ENCODE data around the gene ATP1A1. TPM values are rescaled to one million over a fixed set of nuclear protein-coding genes. Genes with fewer than 3 reads are reported as not detected.
A peak's percentile ranks its signal among the peaks of the same experiment; 100 is the strongest.

ATP1A1 gene
- total RNA-seq (66.4 TPM), polyA plus RNA-seq (146 TPM)
- long read RNA-seq, donor 1, result 0 reads
- long read RNA-seq, donor 2, transcript ATP1A1-201 (23 exons, 3,654 nt), result major isoform, 47 of 91 reads
- long read RNA-seq, donor 2, partial matches to known transcripts, result 43 of 91 reads
- long read RNA-seq, donor 2, other reads (novel, unspliced or antisense), result 0 of 91 reads
- long read RNA-seq, donor 3, transcript ATP1A1-201 (23 exons, 3,654 nt), result major isoform, 19 of 54 reads
- long read RNA-seq, donor 3, partial matches to known transcripts, result 35 of 54 reads
- long read RNA-seq, donor 3, other reads (novel, unspliced or antisense), result 0 of 54 reads
- long read RNA-seq, donor 4, transcript ATP1A1-201 (23 exons, 3,654 nt), result major isoform, 7 of 8 reads
- long read RNA-seq, donor 4, partial matches to known transcripts, result 0 of 8 reads
- long read RNA-seq, donor 4, other reads (novel, unspliced or antisense), result 0 of 8 reads
- long read RNA-seq, donor 5, transcript ATP1A1-201 (23 exons, 3,654 nt), result major isoform, 58 of 95 reads
- long read RNA-seq, donor 5, partial matches to known transcripts, result 36 of 95 reads
- long read RNA-seq, donor 5, other reads (novel, unspliced or antisense), result 0 of 95 reads
- long read RNA-seq, donor 6, transcript ATP1A1-201 (23 exons, 3,654 nt), result major isoform, 15 of 54 reads
- long read RNA-seq, donor 6, partial matches to known transcripts, result 39 of 54 reads
- long read RNA-seq, donor 6, other reads (novel, unspliced or antisense), result 0 of 54 reads
- long read RNA-seq, donor 7, transcript ATP1A1-201 (23 exons, 3,654 nt), result major isoform, 14 of 28 reads
- long read RNA-seq, donor 7, partial matches to known transcripts, result 14 of 28 reads
- long read RNA-seq, donor 7, other reads (novel, unspliced or antisense), result 0 of 28 reads
- long read RNA-seq, donor 8, partial matches to known transcripts, result 10 of 15 reads
- long read RNA-seq, donor 8, other reads (novel, unspliced or antisense), result 0 of 15 reads
- long read RNA-seq, donor 9, transcript ATP1A1-201 (23 exons, 3,654 nt), result major isoform, 15 of 15 reads
- long read RNA-seq, donor 9, partial matches to known transcripts, result 0 of 15 reads
- long read RNA-seq, donor 9, other reads (novel, unspliced or antisense), result 0 of 15 reads
- long read RNA-seq, donor 10, transcript ATP1A1-201 (23 exons, 3,654 nt), result major isoform, 14 of 31 reads
- long read RNA-seq, donor 10, partial matches to known transcripts, result 15 of 31 reads
- long read RNA-seq, donor 10, other reads (novel, unspliced or antisense), result 0 of 31 reads

GRCh38 chr1:116372651-116373430 lies at the start of gene ATP1A1:
ATP1A1 (plus strand) TSS chr1:116373244; CDS start chr1:116373512, 268 bp downstream.
- peak within 1 kb of the TSS; percentile 71 to 77 for H3K4me3 ChIP-seq (ENCODE audit: low read length in 2 of 2)
- under 1% methylated on average over 78 of the region's 78 CpGs for WGBS
- H3K36me3 ChIP-seq (ENCODE audit: control insufficient read depth in 2 of 2, insufficient read depth in 2 of 2, low read length in 1 of 2), result no peaks in the 10 kb centered on the region
- H3K27ac ChIP-seq (ENCODE audit: low read depth in 1 of 2, low read length in 1 of 2), result peak within 1 kb of the TSS; percentile 81 to 84
- H3K9me3 ChIP-seq (ENCODE audit: control insufficient read depth in 2 of 2, insufficient read depth in 1 of 2, low read length in 1 of 2), result no peaks in the 10 kb centered on the region
- H3K4me1 ChIP-seq (ENCODE audit: control insufficient read depth in 2 of 2, insufficient read depth in 2 of 2, low read length in 2 of 2), result peaks cover 16 to 40% of the 10 kb centered on the region in 2 donors
- DNase-seq (ENCODE audit: low read depth in 6 of 9, low spot score in 9 of 9), result peak; percentile 82 to 96 (median 91)
- peaks cover 0 to 7% of the 10 kb centered on the region in 2 donors for H3K27me3 ChIP-seq (ENCODE audit: control insufficient read depth in 2 of 2, insufficient read depth in 1 of 2, low read length in 1 of 2)

GRCh38 chr1:116323491-116323890 lies 49.6 kb upstream of the ATP1A1 start:
- WGBS, result 98% methylated on average over 2 of the region's 2 CpGs

DNA sequence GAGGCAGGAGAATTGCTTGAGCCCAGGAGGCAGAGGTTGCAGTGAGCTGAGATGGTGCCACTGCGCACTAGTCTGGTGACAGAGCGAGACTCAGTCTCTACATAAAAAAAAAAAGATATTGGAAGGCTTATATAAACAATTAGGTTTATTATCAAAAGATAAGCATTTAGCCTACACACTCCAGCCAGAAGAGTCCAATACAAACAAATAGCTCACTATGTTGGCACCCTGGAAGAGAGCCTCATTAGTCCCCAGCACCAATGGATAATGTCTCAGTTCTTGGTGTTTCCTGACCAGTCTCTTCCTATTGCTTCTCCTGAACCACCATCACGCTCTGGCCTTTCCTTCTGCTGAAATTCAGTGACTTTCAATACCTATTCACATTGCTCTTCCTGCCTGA lies 48.6 kb upstream of the ATP1A1 start:
- DNase-seq (ENCODE audit: low read depth in 6 of 9, low spot score in 9 of 9), result no peak
- H3K27ac ChIP-seq (ENCODE audit: low read depth in 1 of 2, low read length in 1 of 2), result no peak overlapping the region
- no peaks in the 10 kb centered on the region for H3K36me3 ChIP-seq (ENCODE audit: control insufficient read depth in 2 of 2, insufficient read depth in 2 of 2, low read length in 1 of 2)
- no peak overlapping the region for H3K4me3 ChIP-seq (ENCODE audit: low read length in 2 of 2)
- WGBS, result 98% methylated on average over 3 of the region's 3 CpGs
- H3K27me3 ChIP-seq (ENCODE audit: control insufficient read depth in 2 of 2, insufficient read depth in 1 of 2, low read length in 1 of 2), result no peaks in the 10 kb centered on the region
- peaks cover 24 to 35% of the 10 kb centered on the region in 2 donors for H3K4me1 ChIP-seq (ENCODE audit: control insufficient read depth in 2 of 2, insufficient read depth in 2 of 2, low read length in 2 of 2)
- no peaks in the 10 kb centered on the region for H3K9me3 ChIP-seq (ENCODE audit: control insufficient read depth in 2 of 2, insufficient read depth in 1 of 2, low read length in 1 of 2)

More at GRCh38 chr1:116323491-116323890, 49.6 kb upstream of the ATP1A1 start:
- Histone ChIP-seq H3K4me3 (ENCODE audit: low read length in 2 of 2) (no peak overlapping the region), H3K4me1 (ENCODE audit: control insufficient read depth in 2 of 2, insufficient read depth in 2 of 2, low read length in 2 of 2) (peaks cover 22 to 34% of the 10 kb centered on the region in 2 donors), H3K36me3 (ENCODE audit: control insufficient read depth in 2 of 2, insufficient read depth in 2 of 2, low read length in 1 of 2) (no peaks in the 10 kb centered on the region), H3K27ac (ENCODE audit: low read depth in 1 of 2, low read length in 1 of 2) (no peak overlapping the region), H3K27me3 (ENCODE audit: control insufficient read depth in 2 of 2, insufficient read depth in 1 of 2, low read length in 1 of 2) (no peaks in the 10 kb centered on the region), H3K9me3 (ENCODE audit: control insufficient read depth in 2 of 2, insufficient read depth in 1 of 2, low read length in 1 of 2) (no peaks in the 10 kb centered on the region)
- no peak for DNase-seq (ENCODE audit: low read depth in 6 of 9, low spot score in 9 of 9)

DNA sequence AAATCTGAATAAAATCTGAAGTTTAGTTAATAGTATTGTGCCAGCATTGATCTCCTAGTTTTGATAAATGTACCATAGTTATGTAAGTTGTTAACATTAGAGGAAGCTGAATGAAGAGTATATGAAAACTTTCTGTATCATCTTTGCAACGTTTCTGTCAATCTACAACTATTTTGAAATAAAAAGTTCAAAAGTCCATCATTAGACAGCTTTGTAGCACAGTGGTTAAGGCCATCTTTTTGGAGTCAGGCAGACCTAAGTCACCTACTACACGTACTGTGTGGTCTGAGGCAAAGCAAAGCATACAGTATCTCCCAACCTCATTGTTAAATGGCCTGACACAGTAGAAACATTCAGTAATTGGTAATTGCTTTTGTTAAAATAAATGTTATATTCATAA lies 47.9 kb upstream of the ATP1A1 start:
- Histone ChIP-seq H3K27me3 (ENCODE audit: control insufficient read depth in 2 of 2, insufficient read depth in 1 of 2, low read length in 1 of 2) (no peaks in the 10 kb centered on the region), H3K36me3 (ENCODE audit: control insufficient read depth in 2 of 2, insufficient read depth in 2 of 2, low read length in 1 of 2) (no peaks in the 10 kb centered on the region), H3K27ac (ENCODE audit: low read depth in 1 of 2, low read length in 1 of 2) (peak overlapping the region in 1 of 2 donors; percentile 33), H3K4me3 (ENCODE audit: low read length in 2 of 2) (no peak overlapping the region), H3K9me3 (ENCODE audit: control insufficient read depth in 2 of 2, insufficient read depth in 1 of 2, low read length in 1 of 2) (no peaks in the 10 kb centered on the region), H3K4me1 (ENCODE audit: control insufficient read depth in 2 of 2, insufficient read depth in 2 of 2, low read length in 2 of 2) (peaks cover 31 to 42% of the 10 kb centered on the region in 2 donors)
- no peak for DNase-seq (ENCODE audit: low read depth in 6 of 9, low spot score in 9 of 9)
- whole genome bisulfite sequencing, result 70% methylated on average over 2 of the region's 2 CpGs

DNA sequence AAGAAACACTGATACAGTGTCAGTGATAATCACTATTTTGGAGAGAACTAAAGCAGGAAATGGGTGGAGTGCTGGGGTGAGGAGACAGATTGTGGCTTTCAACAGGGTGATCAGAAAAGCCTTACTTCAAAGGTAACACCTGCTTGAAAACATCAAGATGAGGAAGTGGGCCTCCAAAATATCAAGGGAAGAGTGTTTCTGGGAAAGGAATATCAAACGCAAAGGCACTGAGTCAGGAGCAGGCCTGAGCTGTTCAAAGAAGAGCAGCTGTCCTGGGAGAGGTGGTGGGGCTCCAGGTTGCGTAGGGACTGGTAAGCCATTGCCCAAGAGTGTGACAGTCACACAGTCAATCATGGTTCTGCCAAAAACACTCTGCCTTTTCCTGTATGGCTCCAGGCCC lies 47.1 kb upstream of the ATP1A1 start:
- Histone ChIP-seq H3K4me1 (ENCODE audit: control insufficient read depth in 2 of 2, insufficient read depth in 2 of 2, low read length in 2 of 2) (peaks cover 39 to 50% of the 10 kb centered on the region in 2 donors), H3K27me3 (ENCODE audit: control insufficient read depth in 2 of 2, insufficient read depth in 1 of 2, low read length in 1 of 2) (no peaks in the 10 kb centered on the region), H3K4me3 (ENCODE audit: low read length in 2 of 2) (no peak overlapping the region), H3K36me3 (ENCODE audit: control insufficient read depth in 2 of 2, insufficient read depth in 2 of 2, low read length in 1 of 2) (no peaks in the 10 kb centered on the region), H3K27ac (ENCODE audit: low read depth in 1 of 2, low read length in 1 of 2) (peak overlapping the region; percentile 80 to 88), H3K9me3 (ENCODE audit: control insufficient read depth in 2 of 2, insufficient read depth in 1 of 2, low read length in 1 of 2) (no peaks in the 10 kb centered on the region)
- WGBS, result 4% methylated on average over 2 of the region's 2 CpGs
- peak; percentile 40 to 84 (median 53) for DNase-seq (ENCODE audit: low read depth in 6 of 9, low spot score in 9 of 9)

- H3K36me3 ChIP-seq (ENCODE audit: control insufficient read depth in 2 of 2, insufficient read depth in 2 of 2, low read length in 1 of 2), result no peaks in the 10 kb centered on the region
- no peaks in the 10 kb centered on the region for H3K9me3 ChIP-seq (ENCODE audit: control insufficient read depth in 2 of 2, insufficient read depth in 1 of 2, low read length in 1 of 2)
- 100% methylated on average over 1 of the region's 1 CpG for WGBS
- no peak overlapping the region for H3K4me3 ChIP-seq (ENCODE audit: low read length in 2 of 2)
- peak overlapping the region; percentile 80 to 88 for H3K27ac ChIP-seq (ENCODE audit: low read depth in 1 of 2, low read length in 1 of 2)
- H3K27me3 ChIP-seq (ENCODE audit: control insufficient read depth in 2 of 2, insufficient read depth in 1 of 2, low read length in 1 of 2), result no peaks in the 10 kb centered on the region
- DNase-seq (ENCODE audit: low read depth in 6 of 9, low spot score in 9 of 9), result no peak
- peaks cover 41 to 49% of the 10 kb centered on the region in 2 donors for H3K4me1 ChIP-seq (ENCODE audit: control insufficient read depth in 2 of 2, insufficient read depth in 2 of 2, low read length in 2 of 2)
Observed at GRCh38 chr1:116326486-116326885, 46.6 kb upstream of the ATP1A1 start.

GRCh38 chr1:116328671-116329070 lies 44.4 kb upstream of the ATP1A1 start:
- Histone ChIP-seq H3K36me3 (ENCODE audit: control insufficient read depth in 2 of 2, insufficient read depth in 2 of 2, low read length in 1 of 2) (no peaks in the 10 kb centered on the region), H3K4me3 (ENCODE audit: low read length in 2 of 2) (no peak overlapping the region), H3K4me1 (ENCODE audit: control insufficient read depth in 2 of 2, insufficient read depth in 2 of 2, low read length in 2 of 2) (peaks cover 36 to 41% of the 10 kb centered on the region in 2 donors), H3K27me3 (ENCODE audit: control insufficient read depth in 2 of 2, insufficient read depth in 1 of 2, low read length in 1 of 2) (no peaks in the 10 kb centered on the region), H3K9me3 (ENCODE audit: control insufficient read depth in 2 of 2, insufficient read depth in 1 of 2, low read length in 1 of 2) (no peaks in the 10 kb centered on the region), H3K27ac (ENCODE audit: low read depth in 1 of 2, low read length in 1 of 2) (no peak overlapping the region)
- WGBS, result 96% methylated on average over 2 of the region's 2 CpGs
- no peak for DNase-seq (ENCODE audit: low read depth in 6 of 9, low spot score in 9 of 9)
